Activated gamma-delta T cell (primary cell): ENCODE data around the gene ANGPTL3.

Source experiments
- DNase-seq: peaks from one replicate; lab custom pipeline; 2025; lab: John Stamatoyannopoulos, UW

The ANGPTL3 gene

DNA sequence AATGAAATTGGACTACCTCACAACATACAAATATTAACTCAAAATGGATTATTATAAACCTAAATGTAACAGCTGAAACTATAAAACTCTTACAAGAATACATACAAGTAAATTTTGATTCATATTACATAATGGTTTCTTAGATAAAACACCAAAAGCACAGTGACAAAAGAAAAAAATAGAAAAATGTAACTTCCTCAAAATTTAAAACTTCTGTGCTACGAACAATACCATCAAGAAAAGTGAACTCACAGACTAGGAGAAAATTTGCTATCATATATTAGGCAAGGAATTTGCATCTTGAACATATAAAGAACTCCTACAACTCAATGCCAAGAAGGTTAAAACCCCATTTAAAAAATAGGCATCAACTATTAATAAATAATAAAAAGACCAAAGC, 31.2 kb downstream of the ANGPTL3 start:
- DNase-seq, result no peak

DNA sequence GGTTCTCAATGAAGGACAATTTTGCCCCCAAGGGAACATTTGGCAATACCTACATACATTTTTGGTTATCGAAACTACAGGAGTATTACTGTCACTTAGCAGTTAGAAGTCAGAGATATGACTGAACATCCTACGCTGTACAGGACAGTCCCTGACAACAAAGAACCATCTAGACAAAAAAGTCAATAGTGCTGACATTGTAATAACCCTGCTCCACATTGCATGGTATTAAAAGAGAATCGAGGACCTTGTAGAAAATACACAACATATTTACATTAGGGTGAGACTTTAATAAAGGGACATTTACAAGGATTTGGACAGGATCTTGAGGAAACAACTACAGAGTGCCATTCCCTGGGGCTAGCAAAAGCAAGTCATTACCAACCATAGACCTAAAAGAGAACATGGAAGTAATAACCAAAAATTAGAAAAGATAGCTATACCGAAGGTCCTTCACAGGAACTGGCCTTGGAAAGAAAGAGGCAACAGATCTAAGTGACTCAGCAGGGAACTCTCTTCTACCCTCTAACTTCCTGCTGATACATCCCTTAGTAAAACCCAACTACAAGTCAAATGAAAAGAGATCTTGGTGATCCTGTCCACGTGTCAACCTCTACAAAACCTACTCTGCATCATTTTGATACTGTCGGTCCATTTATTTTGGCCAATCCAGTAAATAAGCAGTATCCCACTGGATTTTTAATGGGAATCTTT, 40.2 kb downstream of the ANGPTL3 start:
- DNase-seq, result no peak

DNA sequence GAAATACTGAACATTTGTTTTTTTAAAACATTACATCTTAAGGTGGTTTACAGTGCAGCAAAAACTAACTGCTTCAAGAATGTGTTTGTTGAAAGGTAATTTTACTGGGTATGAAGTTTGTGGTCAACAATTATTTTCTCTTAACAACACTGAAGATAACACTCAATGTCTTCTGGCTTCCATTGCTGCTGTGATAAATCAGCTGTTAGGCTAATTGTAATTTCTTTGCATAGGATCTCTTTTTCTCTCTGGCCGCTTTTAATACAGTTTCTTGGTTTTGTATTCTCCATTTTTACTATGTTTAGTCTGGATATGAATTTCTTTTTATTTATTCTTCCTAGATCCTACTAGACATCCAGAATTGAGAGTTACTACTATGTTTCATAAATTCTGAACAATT, 46.0 kb downstream of the ANGPTL3 start:
- no peak for DNase-seq

DNA sequence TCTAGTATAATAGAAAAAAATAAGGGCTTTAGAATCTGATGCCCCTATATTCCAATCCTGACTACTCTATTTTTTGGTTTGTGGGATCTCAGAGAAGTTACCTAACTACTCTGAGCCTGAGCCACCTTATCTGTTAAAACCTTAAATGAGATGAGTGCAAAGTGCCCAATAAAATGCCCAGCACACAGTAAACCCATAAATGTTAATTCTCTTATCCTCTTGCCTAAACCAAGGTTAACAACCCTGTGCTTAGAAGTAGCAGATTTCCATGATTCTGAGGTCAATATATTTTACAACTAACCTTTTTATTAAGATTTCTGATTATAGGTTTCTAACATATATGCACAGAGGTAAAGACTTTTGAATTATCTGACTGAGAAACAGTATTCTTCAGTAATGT, 55.1 kb downstream of the ANGPTL3 start:
- DNase-seq, result no peak

DNA sequence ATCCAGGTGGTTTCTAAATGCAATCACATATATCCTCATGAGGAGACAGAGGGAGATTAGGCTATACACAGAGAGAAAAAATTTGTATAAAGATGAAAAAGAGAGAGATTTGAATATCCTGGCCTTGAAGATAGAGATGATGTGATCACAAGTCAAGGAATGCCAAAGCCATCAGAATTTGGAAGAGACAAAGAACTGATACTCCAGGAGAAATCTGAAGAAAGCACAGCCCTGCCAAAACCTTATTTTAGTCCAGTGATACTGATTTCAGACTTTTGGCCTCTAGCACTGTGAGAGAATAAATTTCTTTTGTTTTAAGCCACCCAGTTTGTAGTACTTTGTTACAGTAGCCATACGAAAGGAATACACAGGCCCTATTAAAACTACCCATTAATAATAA, 57.4 kb downstream of the ANGPTL3 start:
- no peak for DNase-seq
